Smooth muscle cell (in vitro differentiated cells): ENCODE data around the gene ATXN2. TPM values are rescaled to one million over a fixed set of nuclear protein-coding genes. Genes with fewer than 3 reads are reported as not detected.

Experiments used
- DNase-seq: peaks from one replicate; lab custom pipeline; 2025; ENCODE audit not compliant: unreplicated experiment; lab: John Stamatoyannopoulos, UW
- H2AFZ ChIP-seq: fragments of 200-600 bp; sonication (generic); 2 replicates; pipeline ENCODE4 v1.6.0; 2016; ENCODE audit warnings: antibody characterized with exemption, low read depth, mild to moderate bottlenecking
- H3F3A ChIP-seq: fragments of 200-600 bp; sonication (generic); 2 replicates; pipeline ENCODE4 v1.6.0; 2017; ENCODE audit warnings: antibody characterized with exemption, low read depth
- H3K27ac ChIP-seq: fragments of 200-600 bp; sonication (generic); 2 replicates; pipeline ENCODE4 v1.5.1; 2016; ENCODE audit warnings: low read depth, mild to moderate bottlenecking
- H3K27me3 ChIP-seq: fragments of 200-600 bp; sonication (generic); 2 replicates; pipeline ENCODE4 v1.6.1; 2016; ENCODE audit warnings: low read depth, mild to moderate bottlenecking
- H3K36me3 ChIP-seq: fragments of 200-600 bp; sonication (generic); 2 replicates; pipeline ENCODE4 v1.5.1; 2016; ENCODE audit warnings: low read depth
- H3K4me1 ChIP-seq: fragments of 200-600 bp; sonication (generic); 2 replicates; pipeline ENCODE4 v1.5.1; 2016; ENCODE audit warnings: low read depth
- H3K4me2 ChIP-seq: fragments of 200-600 bp; sonication (generic); 2 replicates; pipeline ENCODE4 v1.6.0; 2016; ENCODE audit warnings: mild to moderate bottlenecking
- H3K4me3 ChIP-seq: fragments of 200-600 bp; sonication (generic); 2 replicates; pipeline ENCODE4 v1.5.1; 2016; ENCODE audit warnings: mild to moderate bottlenecking
- H3K79me2 ChIP-seq: fragments of 200-600 bp; sonication (generic); 2 replicates; pipeline ENCODE4 v1.6.0; 2016; ENCODE audit warnings: low read depth, mild to moderate bottlenecking
- H3K9ac ChIP-seq: fragments of 200-600 bp; sonication (generic); 2 replicates; pipeline ENCODE4 v1.6.0; 2016; ENCODE audit warnings: low read depth
- H3K9me3 ChIP-seq: fragments of 200-600 bp; sonication (generic); replicated peaks from 2 replicates; pipeline ENCODE4 v1.5.1; 2016; ENCODE audit warnings: low read depth
- H4K20me1 ChIP-seq: fragments of 200-600 bp; sonication (generic); 2 replicates; pipeline ENCODE4 v1.6.0; 2016; ENCODE audit warnings: low read depth
- WGBS: methylation state at CpG from one replicate; pipeline ENCODE4 v1.1.7; 2016; ENCODE audit warnings: low lambda C conversion rate; 5-methylcytosine and 5-hydroxymethylcytosine counted together
- polyA plus RNA-seq: library from polyadenylated mRNA; unstranded; fragments of >200 nt; fragmentation: Nextera tagmentation; extraction: Ambion mirVana; gene quantifications from 2 replicates; pipeline ENCODE4 v1.2.1, GENCODE V29; 2016
- total RNA-seq: library from RNA; depleted of rRNA; stranded (reverse); fragments of >200 nt; gene quantifications from 2 replicates; pipeline ENCODE4 v1.2.3, GENCODE V29; 2014
- TF ChIP-seq, protein P1 (sequence below): fragments of 200-600 bp; sonication (generic); IDR thresholded peaks from 2 replicates; pipeline ENCODE4 v1.5.1; 2017; ENCODE audit warnings: borderline replicate concordance, mild to moderate bottlenecking, antibody characterized with exemption; ENCODE audit not compliant: insufficient read depth, poor library complexity, severe bottlenecking

The ATXN2 gene
- total and polyA plus RNA-seq, 2 experiments from 2014 or later, result 29.3 to 39.6 TPM

- Histone ChIP-seq H3K4me3 (no peak overlapping the region), H3K4me2 (no peak overlapping the region), H2AFZ (no peak overlapping the region), H3K27ac (no peak overlapping the region), H3K9me3 (no peaks in the 10 kb centered on the region), H3K27me3 (no peaks in the 10 kb centered on the region), H4K20me1 (peaks cover 24% of the 10 kb centered on the region), H3K4me1 (no peaks in the 10 kb centered on the region), H3K79me2 (no peaks in the 10 kb centered on the region), H3K9ac (no peak overlapping the region), H3F3A (no peaks in the 10 kb centered on the region), H3K36me3 (peaks cover 27% of the 10 kb centered on the region)
- TF ChIP-seq, protein P1, sequence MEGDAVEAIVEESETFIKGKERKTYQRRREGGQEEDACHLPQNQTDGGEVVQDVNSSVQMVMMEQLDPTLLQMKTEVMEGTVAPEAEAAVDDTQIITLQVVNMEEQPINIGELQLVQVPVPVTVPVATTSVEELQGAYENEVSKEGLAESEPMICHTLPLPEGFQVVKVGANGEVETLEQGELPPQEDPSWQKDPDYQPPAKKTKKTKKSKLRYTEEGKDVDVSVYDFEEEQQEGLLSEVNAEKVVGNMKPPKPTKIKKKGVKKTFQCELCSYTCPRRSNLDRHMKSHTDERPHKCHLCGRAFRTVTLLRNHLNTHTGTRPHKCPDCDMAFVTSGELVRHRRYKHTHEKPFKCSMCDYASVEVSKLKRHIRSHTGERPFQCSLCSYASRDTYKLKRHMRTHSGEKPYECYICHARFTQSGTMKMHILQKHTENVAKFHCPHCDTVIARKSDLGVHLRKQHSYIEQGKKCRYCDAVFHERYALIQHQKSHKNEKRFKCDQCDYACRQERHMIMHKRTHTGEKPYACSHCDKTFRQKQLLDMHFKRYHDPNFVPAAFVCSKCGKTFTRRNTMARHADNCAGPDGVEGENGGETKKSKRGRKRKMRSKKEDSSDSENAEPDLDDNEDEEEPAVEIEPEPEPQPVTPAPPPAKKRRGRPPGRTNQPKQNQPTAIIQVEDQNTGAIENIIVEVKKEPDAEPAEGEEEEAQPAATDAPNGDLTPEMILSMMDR, result no peak
- 95% methylated on average over 2 of the region's 2 CpGs for whole genome bisulfite sequencing
- no peak for DNase-seq
These were observed 110.3 kb downstream of the ATXN2 start for GRCh38 chr12:111488798-111489197.

DNA sequence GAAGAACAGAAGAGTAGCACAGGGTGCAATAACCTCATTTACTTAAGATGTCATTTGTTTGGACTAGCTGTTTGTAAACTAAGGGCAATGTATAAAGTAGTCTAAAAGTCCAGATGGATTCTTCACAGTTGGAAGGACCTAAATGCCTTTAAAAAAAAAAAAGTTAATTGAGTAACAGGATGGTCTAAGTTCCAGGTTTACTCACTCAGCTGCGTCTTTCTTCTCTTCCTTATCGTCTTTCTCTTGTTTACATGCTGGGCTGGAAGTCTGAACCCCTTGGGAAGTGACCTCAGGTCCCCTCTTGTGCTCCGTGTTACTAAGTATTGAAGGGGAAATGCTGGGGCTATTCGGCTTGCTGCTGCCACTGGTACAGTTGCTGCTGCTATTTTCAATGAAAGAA lies 110.8 kb downstream of the ATXN2 start:
- 91% methylated on average over 4 of the region's 4 CpGs for WGBS
- peaks cover 27% of the 10 kb centered on the region for H3K36me3 ChIP-seq
- DNase-seq, result no peak

GRCh38 chr12:111482462-111482861 lies 116.7 kb downstream of the ATXN2 start:
- peaks cover 28% of the 10 kb centered on the region for H3K36me3 ChIP-seq
- H2AFZ ChIP-seq, result no peak overlapping the region
- no peaks in the 10 kb centered on the region for H3K27me3 ChIP-seq
- no peaks in the 10 kb centered on the region for H3F3A ChIP-seq
- TF ChIP-seq, protein P1, result peak; percentile 9
- WGBS, result 96% methylated on average over 2 of the region's 2 CpGs
- H3K4me1 ChIP-seq, result no peaks in the 10 kb centered on the region
- H3K4me3 ChIP-seq, result no peak overlapping the region
- H3K79me2 ChIP-seq, result no peaks in the 10 kb centered on the region
- DNase-seq, result no peak
- H4K20me1 ChIP-seq, result peaks cover 18% of the 10 kb centered on the region
- no peak overlapping the region for H3K4me2 ChIP-seq
- no peak overlapping the region for H3K27ac ChIP-seq
- no peaks in the 10 kb centered on the region for H3K9me3 ChIP-seq
- no peak overlapping the region for H3K9ac ChIP-seq

More for the DNA sequence above, 110.8 kb downstream of the ATXN2 start:
- H3K4me3 ChIP-seq, result no peak overlapping the region
- no peaks in the 10 kb centered on the region for H3K79me2 ChIP-seq
- H3K27ac ChIP-seq, result no peak overlapping the region
- no peaks in the 10 kb centered on the region for H3K4me1 ChIP-seq
- TF ChIP-seq, protein P1, result no peak
- H3K9ac ChIP-seq, result no peak overlapping the region
- peaks cover 24% of the 10 kb centered on the region for H4K20me1 ChIP-seq
- no peaks in the 10 kb centered on the region for H3K9me3 ChIP-seq
- H3K27me3 ChIP-seq, result no peaks in the 10 kb centered on the region
- H3F3A ChIP-seq, result no peaks in the 10 kb centered on the region
- H3K4me2 ChIP-seq, result no peak overlapping the region
- no peak overlapping the region for H2AFZ ChIP-seq

- Histone ChIP-seq H3K79me2 (peaks cover 15% of the 10 kb centered on the region), H3K9ac (no peak overlapping the region), H3K9me3 (no peaks in the 10 kb centered on the region), H2AFZ (no peak overlapping the region), H3K4me2 (no peak overlapping the region), H3K27ac (no peak overlapping the region), H3F3A (no peaks in the 10 kb centered on the region), H4K20me1 (peaks cover 18% of the 10 kb centered on the region), H3K27me3 (no peaks in the 10 kb centered on the region), H3K36me3 (peaks cover 19% of the 10 kb centered on the region), H3K4me3 (no peak overlapping the region), H3K4me1 (no peaks in the 10 kb centered on the region)
- 96% methylated on average over 2 of the region's 2 CpGs for WGBS
- no peak for DNase-seq
- TF ChIP-seq, protein P1, result no peak
These were observed 127.9 kb downstream of the ATXN2 start for GRCh38 chr12:111471236-111471635.
